IPS DF 4.7 (cell line): ENCODE data around the gene RYR2.

ENCODE experiments used
- DNase-seq: peaks from one replicate; pipeline ENCODE4 v3.0.0-alpha.2; 2013; ENCODE audit warnings: low spot score; ENCODE audit errors: extremely low read depth

Gene RYR2

GRCh38 chr1:237640011-237640671 is 598.2 kb downstream of the RYR2 start:
- no peak for DNase-seq

GRCh38 chr1:237640966-237641365 is 599.0 kb downstream of the RYR2 start:
- no peak for DNase-seq

- no peak for DNase-seq
Measured at GRCh38 chr1:237650809-237651208, 608.8 kb downstream of the RYR2 start.

- DNase-seq = no peak
Measured at GRCh38 chr1:237655778-237656177, 613.8 kb downstream of the RYR2 start.

- DNase-seq = no peak
Measured at GRCh38 chr1:237664348-237664747, 622.4 kb downstream of the RYR2 start.

GRCh38 chr1:237670302-237670701 is 628.3 kb downstream of the RYR2 start:
- DNase-seq = no peak

GRCh38 chr1:237671262-237671661 is 629.3 kb downstream of the RYR2 start:
- DNase-seq = no peak

- no peak for DNase-seq
Measured at GRCh38 chr1:237671935-237672334, 630.0 kb downstream of the RYR2 start.

GRCh38 chr1:237672748-237673147 is 630.8 kb downstream of the RYR2 start:
- no peak for DNase-seq

- DNase-seq = no peak
Measured at GRCh38 chr1:237673631-237674030, 631.6 kb downstream of the RYR2 start.

GRCh38 chr1:237677979-237678378 is 636.0 kb downstream of the RYR2 start:
- no peak for DNase-seq

- no peak for DNase-seq
Measured at GRCh38 chr1:237679687-237680086, 637.7 kb downstream of the RYR2 start.

- no peak for DNase-seq
Measured at GRCh38 chr1:237681210-237681609, 639.2 kb downstream of the RYR2 start.

GRCh38 chr1:237684236-237684635 is 642.3 kb downstream of the RYR2 start:
- no peak for DNase-seq

GRCh38 chr1:237685551-237685950 is 643.6 kb downstream of the RYR2 start:
- DNase-seq = no peak

GRCh38 chr1:237687804-237688203 is 645.8 kb downstream of the RYR2 start:
- DNase-seq = no peak

GRCh38 chr1:237690656-237691055 is 648.7 kb downstream of the RYR2 start:
- no peak for DNase-seq

GRCh38 chr1:237692255-237692654 is 650.3 kb downstream of the RYR2 start:
- no peak for DNase-seq

- no peak for DNase-seq
Measured at GRCh38 chr1:237695878-237696277, 653.9 kb downstream of the RYR2 start.

GRCh38 chr1:237700181-237700580 is 658.2 kb downstream of the RYR2 start:
- no peak for DNase-seq

GRCh38 chr1:237701534-237701933 is 659.5 kb downstream of the RYR2 start:
- no peak for DNase-seq

GRCh38 chr1:237702161-237702560 is 660.2 kb downstream of the RYR2 start:
- no peak for DNase-seq

- DNase-seq = no peak
Measured at GRCh38 chr1:237705462-237705861, 663.5 kb downstream of the RYR2 start.

- no peak for DNase-seq
Measured at GRCh38 chr1:237709355-237709754, 667.4 kb downstream of the RYR2 start.
